Mesenchymal stem cell (in vitro differentiated cells and primary cell): ENCODE data around the gene RAP1GAP2.

Source experiments
- DNase-seq: peaks from one replicate; pipeline ENCODE4 v3.0.0-alpha.2; 2013
- H2AFZ ChIP-seq: one replicate; pipeline ENCODE4 v1.6.1; 2013; ENCODE audit warnings: low read depth, mild to moderate bottlenecking, control low read depth, inconsistent platforms, low read length, moderate library complexity
- H2AK5ac ChIP-seq: 2 replicates; pipeline ENCODE4 v1.6.1; 2013; ENCODE audit warnings: low read length, moderate library complexity, mild to moderate bottlenecking, inconsistent platforms; ENCODE audit not compliant: severe bottlenecking
- H2BK120ac ChIP-seq: one replicate; pipeline ENCODE4 v1.6.1; 2013; ENCODE audit warnings: low read depth, mild to moderate bottlenecking, inconsistent platforms, low read length, moderate library complexity
- H2BK12ac ChIP-seq, 2 experiments: one replicate each; pipeline ENCODE4 v1.6.1; 2013; ENCODE audit warnings: inconsistent platforms in 2 of 2, low read length in 2 of 2, mild to moderate bottlenecking in 2 of 2, moderate library complexity in 2 of 2, control low read depth in 1 of 2
- H2BK15ac ChIP-seq: one replicate; pipeline ENCODE4 v1.6.1; 2013; ENCODE audit warnings: mild to moderate bottlenecking, low read depth, inconsistent platforms; ENCODE audit not compliant: poor library complexity, severe bottlenecking
- H2BK5ac ChIP-seq: 2 replicates; pipeline ENCODE4 v1.6.1; 2013; ENCODE audit warnings: low read depth, mild to moderate bottlenecking, low read length, control low read depth, inconsistent platforms; ENCODE audit not compliant: poor library complexity, severe bottlenecking
- H3K14ac ChIP-seq, 2 experiments: one replicate each; pipeline ENCODE4 v1.6.1; 2013; ENCODE audit warnings: inconsistent platforms in 2 of 2, low read length in 2 of 2, control low read depth in 1 of 2, mild to moderate bottlenecking in 1 of 2, moderate library complexity in 1 of 2
- H3K18ac ChIP-seq, 2 experiments: one replicate each; pipeline ENCODE4 v1.6.1; 2013; ENCODE audit warnings: inconsistent platforms in 2 of 2, low read length in 2 of 2, control low read depth in 1 of 2, low read depth in 1 of 2, mild to moderate bottlenecking in 1 of 2
- H3K23ac ChIP-seq, 2 experiments: one replicate each; pipeline ENCODE4 v1.6.1; 2013; ENCODE audit warnings: inconsistent platforms in 2 of 2, low read length in 2 of 2, mild to moderate bottlenecking in 2 of 2, moderate library complexity in 2 of 2, control low read depth in 1 of 2
- H3K27ac ChIP-seq: 2 replicates; pipeline ENCODE4 v1.5.1; 2013; ENCODE audit warnings: mild to moderate bottlenecking, moderate library complexity, low read length, control low read depth, inconsistent platforms; ENCODE audit not compliant: poor library complexity, severe bottlenecking
- H3K27me3 ChIP-seq, 2 experiments: 2 replicates each; pipeline versions ENCODE4 v1.6.1 to v1.7.0; 2013; ENCODE audit warnings: low read length in 2 of 2, mild to moderate bottlenecking in 2 of 2, moderate library complexity in 2 of 2, control low read depth in 1 of 2, inconsistent platforms in 1 of 2; ENCODE audit not compliant: control insufficient read depth in 1 of 2, insufficient read depth in 1 of 2
- H3K36me3 ChIP-seq, 2 experiments: 2 replicates each; pipeline versions ENCODE4 v1.6.1 to v1.7.0; 2013; ENCODE audit warnings: low read length in 2 of 2, control low read depth in 1 of 2, inconsistent platforms in 1 of 2, low read depth in 1 of 2, mild to moderate bottlenecking in 1 of 2; ENCODE audit not compliant: insufficient read depth in 2 of 2, control insufficient read depth in 1 of 2
- H3K4ac ChIP-seq, 2 experiments: one replicate each; pipeline ENCODE4 v1.6.1; 2013; ENCODE audit warnings: inconsistent platforms in 2 of 2, low read length in 2 of 2, mild to moderate bottlenecking in 2 of 2, moderate library complexity in 2 of 2, control low read depth in 1 of 2, low read depth in 1 of 2
- H3K4me1 ChIP-seq: 2 replicates; pipeline ENCODE4 v1.6.1; 2013; ENCODE audit warnings: low read depth, low read length, control low read depth; ENCODE audit not compliant: control insufficient read depth, insufficient read depth
- H3K4me2 ChIP-seq: 2 replicates; pipeline ENCODE4 v1.6.1; 2013; ENCODE audit warnings: low read length, mild to moderate bottlenecking, inconsistent platforms; ENCODE audit not compliant: poor library complexity, severe bottlenecking
- H3K4me3 ChIP-seq, 2 experiments: 2 replicates each; pipeline versions ENCODE4 v1.5.1 to v1.7.0; 2013; ENCODE audit warnings: low read length in 2 of 2, mild to moderate bottlenecking in 2 of 2, control low read depth in 1 of 2, low read depth in 1 of 2; ENCODE audit not compliant: insufficient read depth in 1 of 2
- H3K79me1 ChIP-seq: replicated peaks from 2 replicates; pipeline ENCODE4 v1.6.1; 2013; ENCODE audit warnings: mild to moderate bottlenecking, control low read depth, low read length, inconsistent platforms; ENCODE audit not compliant: poor library complexity, severe bottlenecking
- H3K9ac ChIP-seq: 2 replicates; pipeline ENCODE4 v1.7.0; 2013; ENCODE audit warnings: mild to moderate bottlenecking, low read length, moderate library complexity
- H3K9me3 ChIP-seq: 2 replicates; pipeline ENCODE4 v1.7.0; 2013; ENCODE audit warnings: mild to moderate bottlenecking, low read length; ENCODE audit not compliant: control insufficient read depth
- H4K8ac ChIP-seq: one replicate; pipeline ENCODE4 v1.6.1; 2013; ENCODE audit warnings: inconsistent platforms, mild to moderate bottlenecking, low read length, moderate library complexity
- H4K91ac ChIP-seq: one replicate; pipeline ENCODE4 v1.6.1; 2013; ENCODE audit warnings: mild to moderate bottlenecking, low read length, inconsistent platforms
- WGBS: methylation state at CpG from one replicate; pipeline ENCODE4 v1.1.7; 2013; ENCODE audit warnings: mixed read lengths; 5-methylcytosine and 5-hydroxymethylcytosine counted together

RAP1GAP2 gene

DNA sequence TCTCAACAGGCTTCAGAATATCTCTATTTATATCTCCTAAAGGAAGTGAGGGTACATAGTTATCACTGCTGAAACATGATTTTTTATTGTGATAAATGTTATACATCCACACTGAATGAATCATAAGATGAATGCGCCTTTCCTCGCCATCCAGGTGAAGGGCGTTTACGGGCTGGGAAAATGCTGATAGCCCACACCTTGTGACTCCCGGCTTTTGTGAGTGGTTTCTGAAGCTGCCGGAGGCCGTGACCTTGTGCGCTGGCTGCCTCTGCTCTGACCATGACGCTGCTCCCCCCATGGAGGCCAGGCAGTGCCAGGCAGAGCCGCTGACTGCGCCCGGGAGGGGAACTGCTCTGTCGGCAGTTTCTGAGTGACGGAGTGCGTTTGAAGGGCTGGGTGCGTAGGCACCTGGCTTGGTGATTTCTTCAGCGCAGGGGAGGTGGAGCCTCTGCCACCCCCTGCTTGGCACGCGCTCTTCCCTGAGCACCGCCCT is 97.2 kb downstream of the RAP1GAP2 start:
- DNase-seq = no peak
- Histone ChIP-seq H2BK12ac (no peak overlapping the region), H3K9me3 (no peaks in the 10 kb centered on the region), H3K27ac (no peak overlapping the region), H3K14ac (no peak overlapping the region), H4K91ac (no peak overlapping the region), H3K36me3 (peaks cover 0 to 11% of the 10 kb centered on the region in 2 experiments), H3K9ac (no peak overlapping the region), H3K4ac (no peak overlapping the region), H3K18ac (no peak overlapping the region), H3K23ac (no peak overlapping the region), H2AK5ac (no peak overlapping the region), H2BK120ac (no peak overlapping the region), H2AFZ (no peak overlapping the region), H3K79me1 (peaks cover 15% of the 10 kb centered on the region), H3K4me3 (no peak overlapping the region), H2BK5ac (no peak overlapping the region), H3K4me2 (no peak overlapping the region), H4K8ac (no peak overlapping the region), H2BK15ac (no peak overlapping the region), H3K27me3 (peaks cover 0 to 22% of the 10 kb centered on the region in 2 experiments), H3K4me1 (peaks cover 12% of the 10 kb centered on the region)
- 83% methylated on average over 20 of the region's 20 CpGs for WGBS

GRCh38 chr17:2894782-2895181 is 98.5 kb downstream of the RAP1GAP2 start:
- H3K4me3 ChIP-seq = no peak overlapping the region
- WGBS = 84% methylated on average over 17 of the region's 17 CpGs
- no peak overlapping the region for H2BK120ac ChIP-seq
- no peak overlapping the region for H4K91ac ChIP-seq
- peaks cover 0 to 26% of the 10 kb centered on the region in 2 experiments for H3K27me3 ChIP-seq
- H3K4me2 ChIP-seq = no peak overlapping the region
- no peak overlapping the region for H2BK5ac ChIP-seq
- peaks cover 15% of the 10 kb centered on the region for H3K79me1 ChIP-seq
- H4K8ac ChIP-seq = no peak overlapping the region
- no peak overlapping the region for H2AK5ac ChIP-seq
- peaks cover 12% of the 10 kb centered on the region for H3K4me1 ChIP-seq
- no peak overlapping the region for H3K23ac ChIP-seq
- no peak overlapping the region for H3K14ac ChIP-seq
- peaks cover 0 to 11% of the 10 kb centered on the region in 2 experiments for H3K36me3 ChIP-seq
- H3K27ac ChIP-seq = no peak overlapping the region
- no peak overlapping the region for H3K9ac ChIP-seq
- no peak overlapping the region for H2BK15ac ChIP-seq
- H2BK12ac ChIP-seq = no peak overlapping the region
- no peak for DNase-seq
- no peak overlapping the region for H3K18ac ChIP-seq
- H3K4ac ChIP-seq = no peak overlapping the region
- no peaks in the 10 kb centered on the region for H3K9me3 ChIP-seq
- no peak overlapping the region for H2AFZ ChIP-seq

- H3K9ac ChIP-seq = no peak overlapping the region
- H4K91ac ChIP-seq = no peak overlapping the region
- H3K9me3 ChIP-seq = no peaks in the 10 kb centered on the region
- no peak overlapping the region for H2AK5ac ChIP-seq
- no peak overlapping the region for H3K18ac ChIP-seq
- H3K23ac ChIP-seq = no peak overlapping the region
- no peak overlapping the region for H3K4ac ChIP-seq
- H3K27ac ChIP-seq = no peak overlapping the region
- peaks cover 7% of the 10 kb centered on the region for H3K4me1 ChIP-seq
- no peak overlapping the region for H2BK15ac ChIP-seq
- no peak overlapping the region for H3K14ac ChIP-seq
- no peak overlapping the region for H2BK5ac ChIP-seq
- no peak overlapping the region for H3K4me2 ChIP-seq
- H3K36me3 ChIP-seq = peaks cover 0 to 14% of the 10 kb centered on the region in 2 experiments
- no peak overlapping the region for H2AFZ ChIP-seq
- no peak overlapping the region for H2BK120ac ChIP-seq
- 79% methylated on average over 7 of the region's 11 CpGs for WGBS
- H3K27me3 ChIP-seq = peaks cover 2 to 39% of the 10 kb centered on the region in 2 experiments
- no peak overlapping the region for H4K8ac ChIP-seq
- H2BK12ac ChIP-seq = no peak overlapping the region
- peaks cover 15% of the 10 kb centered on the region for H3K79me1 ChIP-seq
- H3K4me3 ChIP-seq = no peak overlapping the region
- no peak for DNase-seq
These were observed 101.4 kb downstream of the RAP1GAP2 start for GRCh38 chr17:2897605-2898004.

- peaks cover 16% of the 10 kb centered on the region for H3K79me1 ChIP-seq
- H3K9me3 ChIP-seq = no peaks in the 10 kb centered on the region
- H3K9ac ChIP-seq = no peak overlapping the region
- no peak overlapping the region for H2AFZ ChIP-seq
- no peak overlapping the region for H3K27ac ChIP-seq
- H3K18ac ChIP-seq = no peak overlapping the region
- no peak overlapping the region for H2BK12ac ChIP-seq
- no peak overlapping the region for H3K4me2 ChIP-seq
- H2BK120ac ChIP-seq = no peak overlapping the region
- peaks cover 6% of the 10 kb centered on the region for H3K4me1 ChIP-seq
- no peak overlapping the region for H2BK15ac ChIP-seq
- H3K23ac ChIP-seq = no peak overlapping the region
- H2AK5ac ChIP-seq = no peak overlapping the region
- DNase-seq = no peak
- H3K4me3 ChIP-seq = no peak overlapping the region
- peaks cover 0 to 13% of the 10 kb centered on the region in 2 experiments for H3K36me3 ChIP-seq
- H2BK5ac ChIP-seq = no peak overlapping the region
- H3K14ac ChIP-seq = no peak overlapping the region
- no peak overlapping the region for H3K4ac ChIP-seq
- WGBS = 88% methylated on average over 15 of the region's 15 CpGs
- H3K27me3 ChIP-seq = peaks cover 3 to 47% of the 10 kb centered on the region in 2 experiments
- no peak overlapping the region for H4K8ac ChIP-seq
- no peak overlapping the region for H4K91ac ChIP-seq
These were observed 102.2 kb downstream of the RAP1GAP2 start for GRCh38 chr17:2898255-2898926.
